Ectodermal cell (in vitro differentiated cells): ENCODE data around the gene MYG1. TPM values are rescaled to one million over a fixed set of nuclear protein-coding genes. Genes with fewer than 3 reads are reported as not detected.
A peak's percentile ranks its signal among the peaks of the same experiment; 100 is the strongest.

Source experiments
- H3K27ac ChIP-seq: 2 replicates; pipeline ENCODE4 v1.7.0; 2013; ENCODE audit warnings: mild to moderate bottlenecking, low read depth, low read length; ENCODE audit not compliant: insufficient read depth, poor library complexity, severe bottlenecking
- H3K27me3 ChIP-seq: 2 replicates; pipeline ENCODE4 v1.7.0; 2013; ENCODE audit warnings: mild to moderate bottlenecking, low read length; ENCODE audit not compliant: insufficient read depth, control insufficient read depth, poor library complexity, severe bottlenecking
- H3K36me3 ChIP-seq: one replicate; pipeline ENCODE4 v1.7.0; 2013; ENCODE audit warnings: low read length; ENCODE audit not compliant: control insufficient read depth, insufficient read depth
- H3K4me1 ChIP-seq: one replicate; pipeline ENCODE4 v1.7.0; 2013; ENCODE audit warnings: low read length; ENCODE audit not compliant: control insufficient read depth, insufficient read depth
- H3K4me3 ChIP-seq: 2 replicates; pipeline ENCODE4 v1.7.0; 2013; ENCODE audit warnings: low read depth, low read length, control low read depth; ENCODE audit not compliant: insufficient read depth
- H3K9me3 ChIP-seq: 2 replicates; pipeline ENCODE4 v1.7.0; 2013; ENCODE audit warnings: mild to moderate bottlenecking, low read length, moderate library complexity; ENCODE audit not compliant: control insufficient read depth
- WGBS, 2 experiments: methylation state at CpG; one replicate each; pipeline ENCODE4 v1.1.7; 2013; ENCODE audit warnings: missing lambda C conversion rate in 2 of 2; 5-methylcytosine and 5-hydroxymethylcytosine counted together
- polyA plus RNA-seq, 4 experiments: library from polyadenylated mRNA; stranded (reverse); fragments of 50-300 nt; gene quantifications; one replicate each; pipeline ENCODE4 v1.2.3, GENCODE V29; 2013

The MYG1 gene
- polyA plus RNA-seq (2013, experiment 1 of 4), result 67.6 TPM
- polyA plus RNA-seq (2013, experiment 2 of 4), result 67.8 TPM
- 53.8 TPM for polyA plus RNA-seq (2013, experiment 3 of 4)
- 60.6 TPM for polyA plus RNA-seq (2013, experiment 4 of 4)

GRCh38 chr12:53299454-53300180, at the start of gene MYG1:
MYG1 (plus strand) TSS chr12:53299695; CDS start chr12:53299738, 43 bp downstream.
- 2% methylated on average over 51 of the region's 51 CpGs for WGBS, 2 experiments
- H3K4me3 ChIP-seq, result peak within 1 kb of the TSS; percentile 78
- peaks cover 12% of the 10 kb centered on the region for H3K4me1 ChIP-seq
- no peaks in the 10 kb centered on the region for H3K27me3 ChIP-seq
- peak within 1 kb of the TSS; percentile 73 for H3K27ac ChIP-seq
- peaks cover 21% of the 10 kb centered on the region for H3K36me3 ChIP-seq
- no peaks in the 10 kb centered on the region for H3K9me3 ChIP-seq

- whole genome bisulfite sequencing, 2 experiments, result 1% methylated on average over 51 of the region's 51 CpGs
- H3K4me3 ChIP-seq, result peak overlapping the region; percentile 89
- no peaks in the 10 kb centered on the region for H3K9me3 ChIP-seq
- H3K27me3 ChIP-seq, result no peaks in the 10 kb centered on the region
- H3K36me3 ChIP-seq, result no peaks in the 10 kb centered on the region
- H3K27ac ChIP-seq, result peak overlapping the region; percentile 72
- peaks cover 13% of the 10 kb centered on the region for H3K4me1 ChIP-seq
These were observed 47.8 kb upstream of the MYG1 start for GRCh38 chr12:53251477-53252348.

GRCh38 chr12:53252349-53252916, 47.1 kb upstream of the MYG1 start:
- 20 to 22% methylated on average over 19 of the region's 19 CpGs for WGBS, 2 experiments
- H3K9me3 ChIP-seq, result no peaks in the 10 kb centered on the region
- peak overlapping the region; percentile 39 for H3K27ac ChIP-seq
- no peaks in the 10 kb centered on the region for H3K27me3 ChIP-seq
- peak overlapping the region; percentile 89 for H3K4me3 ChIP-seq
- H3K4me1 ChIP-seq, result peaks cover 13% of the 10 kb centered on the region
- no peaks in the 10 kb centered on the region for H3K36me3 ChIP-seq

- Histone ChIP-seq H3K27ac (no peak overlapping the region), H3K36me3 (no peaks in the 10 kb centered on the region), H3K9me3 (no peaks in the 10 kb centered on the region), H3K27me3 (no peaks in the 10 kb centered on the region), H3K4me3 (no peak overlapping the region), H3K4me1 (peaks cover 13% of the 10 kb centered on the region)
- 94 to 95% methylated on average over 13 of the region's 13 CpGs for WGBS, 2 experiments
These were observed 46.2 kb upstream of the MYG1 start for GRCh38 chr12:53253298-53253697.

- H3K27ac ChIP-seq, result no peak overlapping the region
- H3K4me1 ChIP-seq, result peaks cover 13% of the 10 kb centered on the region
- no peaks in the 10 kb centered on the region for H3K9me3 ChIP-seq
- no peak overlapping the region for H3K4me3 ChIP-seq
- H3K27me3 ChIP-seq, result no peaks in the 10 kb centered on the region
- no peaks in the 10 kb centered on the region for H3K36me3 ChIP-seq
- WGBS, 2 experiments, result 95% methylated on average over 1 of the region's 1 CpG
These were observed 44.5 kb upstream of the MYG1 start for GRCh38 chr12:53254816-53255545.

- WGBS, 2 experiments, result 88 to 98% methylated on average over 2 to 3 of the region's 3 CpGs
- Histone ChIP-seq H3K9me3 (no peaks in the 10 kb centered on the region), H3K36me3 (no peaks in the 10 kb centered on the region)
These were observed 43.5 kb upstream of the MYG1 start for GRCh38 chr12:53255996-53256395.

GRCh38 chr12:53258541-53259539, 40.7 kb upstream of the MYG1 start:
- Histone ChIP-seq H3K9me3 (no peaks in the 10 kb centered on the region), H3K27me3 (no peaks in the 10 kb centered on the region), H3K27ac (no peak overlapping the region), H3K4me1 (no peaks in the 10 kb centered on the region), H3K4me3 (no peak overlapping the region), H3K36me3 (no peaks in the 10 kb centered on the region)
- WGBS, 2 experiments, result 83 to 92% methylated on average over 6 to 7 of the region's 7 CpGs

More at GRCh38 chr12:53255996-53256395, 43.5 kb upstream of the MYG1 start:
- Histone ChIP-seq H3K27ac (no peak overlapping the region), H3K27me3 (no peaks in the 10 kb centered on the region), H3K4me3 (no peak overlapping the region), H3K4me1 (peaks cover 10% of the 10 kb centered on the region)

- Histone ChIP-seq H3K9me3 (no peaks in the 10 kb centered on the region), H3K4me3 (no peak overlapping the region), H3K4me1 (no peaks in the 10 kb centered on the region), H3K27me3 (no peaks in the 10 kb centered on the region), H3K36me3 (no peaks in the 10 kb centered on the region), H3K27ac (no peak overlapping the region)
- 91 to 92% methylated on average over 6 of the region's 6 CpGs for WGBS, 2 experiments
These were observed 39.6 kb upstream of the MYG1 start for GRCh38 chr12:53259891-53260290.

- no peaks in the 10 kb centered on the region for H3K27me3 ChIP-seq
- WGBS, 2 experiments, result 87 to 94% methylated on average over 1 of the region's 2 CpGs
- no peak overlapping the region for H3K27ac ChIP-seq
- no peaks in the 10 kb centered on the region for H3K9me3 ChIP-seq
- H3K4me1 ChIP-seq, result peaks cover 22% of the 10 kb centered on the region
- peaks cover 10% of the 10 kb centered on the region for H3K36me3 ChIP-seq
- H3K4me3 ChIP-seq, result no peak overlapping the region
These were observed 33.7 kb upstream of the MYG1 start for GRCh38 chr12:53265783-53266182.
